ENCODE measurements around the gene CDC16. TPM values are rescaled to one million over a fixed set of nuclear protein-coding genes. Genes with fewer than 3 reads are reported as not detected.
A peak's percentile ranks its signal among the peaks of the same experiment; 100 is the strongest.

Gene CDC16
- total and polyA plus RNA-seq, 9 of the 15 experiments (the other 6 are each of a cell fraction or from before 2014, with no cell fraction given) = 23.2 to 102 (median 51.6) TPM

- TF ChIP-seq, protein P1, sequence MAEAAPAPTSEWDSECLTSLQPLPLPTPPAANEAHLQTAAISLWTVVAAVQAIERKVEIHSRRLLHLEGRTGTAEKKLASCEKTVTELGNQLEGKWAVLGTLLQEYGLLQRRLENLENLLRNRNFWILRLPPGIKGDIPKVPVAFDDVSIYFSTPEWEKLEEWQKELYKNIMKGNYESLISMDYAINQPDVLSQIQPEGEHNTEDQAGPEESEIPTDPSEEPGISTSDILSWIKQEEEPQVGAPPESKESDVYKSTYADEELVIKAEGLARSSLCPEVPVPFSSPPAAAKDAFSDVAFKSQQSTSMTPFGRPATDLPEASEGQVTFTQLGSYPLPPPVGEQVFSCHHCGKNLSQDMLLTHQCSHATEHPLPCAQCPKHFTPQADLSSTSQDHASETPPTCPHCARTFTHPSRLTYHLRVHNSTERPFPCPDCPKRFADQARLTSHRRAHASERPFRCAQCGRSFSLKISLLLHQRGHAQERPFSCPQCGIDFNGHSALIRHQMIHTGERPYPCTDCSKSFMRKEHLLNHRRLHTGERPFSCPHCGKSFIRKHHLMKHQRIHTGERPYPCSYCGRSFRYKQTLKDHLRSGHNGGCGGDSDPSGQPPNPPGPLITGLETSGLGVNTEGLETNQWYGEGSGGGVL (CRISPR knock-in tag; IDR thresholded peaks at IDR 0.05) = no peak
- no peak for TF ChIP-seq FOXP1 (CRISPR knock-in tag; IDR thresholded peaks at IDR 0.05)
- peak in 2 of 3 experiments; percentile 77 to 95; a peak in 4 of 6 replicates for TF ChIP-seq ZBTB11 (CRISPR knock-in tag; IDR thresholded peaks at IDR 0.05)
- no peak for TF ChIP-seq POU5F1 (IDR thresholded peaks at IDR 0.05; ENCODE audit: borderline replicate concordance, low read depth, low read length, partially characterized antibody)
- TF ChIP-seq CBX2 (IDR thresholded peaks at IDR 0.05; ENCODE audit: insufficient read depth, low read length, poor library complexity, severe bottlenecking) = no peak
- TF ChIP-seq ZNF431 (CRISPR knock-in tag; IDR thresholded peaks at IDR 0.05) = no peak
- no peak for TF ChIP-seq U2AF2 (optimal IDR thresholded peaks at IDR 0.05; ENCODE audit: low read depth, low read length)
- no peak for TF ChIP-seq TOE1 (IDR thresholded peaks at IDR 0.05; ENCODE audit: borderline replicate concordance)
- TF ChIP-seq TOE1 (CRISPR knock-in tag; IDR thresholded peaks at IDR 0.05; ENCODE audit: borderline replicate concordance, low read depth) = no peak
- peak in 1 of 3 experiments; percentile 73 for TF ChIP-seq YY1 (IDR thresholded peaks at IDR 0.05; ENCODE audit: borderline replicate concordance in 1 of 3, control insufficient read depth in 1 of 3, extremely low read depth in 1 of 3, insufficient read depth in 3 of 3, insufficient read length in 1 of 3, insufficient replicate concordance in 2 of 3, low read depth in 1 of 3, low read length in 2 of 3)
- TF ChIP-seq ZNF134 (CRISPR knock-in tag; conservative IDR thresholded peaks at IDR 0.05) = no peak
- TF ChIP-seq BRF2 (IDR thresholded peaks at IDR 0.05; ENCODE audit: borderline replicate concordance, insufficient read depth, insufficient read length) = no peak
- TF ChIP-seq KAT2B (IDR thresholded peaks at IDR 0.05; ENCODE audit: low read depth, low read length) = no peak
- TF ChIP-seq NR2C1 (IDR thresholded peaks at IDR 0.05) = peak; percentile 86
- peak; percentile 91 for TF ChIP-seq NR2C1 (tag; IDR thresholded peaks at IDR 0.05)
- no peak for TF ChIP-seq CBFA2T2 (conservative IDR thresholded peaks at IDR 0.05)
- TF ChIP-seq HNRNPLL (IDR thresholded peaks at IDR 0.05; ENCODE audit: low read depth, low read length, poor library complexity, severe bottlenecking) = peak; percentile 60
- no peak for TF ChIP-seq KLF6 (CRISPR knock-in tag; IDR thresholded peaks at IDR 0.05; ENCODE audit: borderline replicate concordance)
- TF ChIP-seq TAF1 (IDR thresholded peaks at IDR 0.05; ENCODE audit: control insufficient read depth, extremely low read depth, insufficient read depth, low read length, severe bottlenecking) = peak; percentile 30
- TF ChIP-seq CBX1 (IDR thresholded peaks at IDR 0.05; ENCODE audit: low read depth) = 0 out of 2 replicates have a peak, but pooled peaks have one; percentile 68
Measured at GRCh38 chr13:114281351-114282040, 46.8 kb downstream of the CDC16 start, which contains the start of gene UPF3A (continued).
